HG03025 (cell line): Measurements from ENCODE around the gene DDX1.
"Not testable (repeated sequence)": the region's sequence is repeated elsewhere in the genome, so short reads cannot be mapped to it uniquely, and the experiment has no call there.

Experiments
- ATAC-seq: cut with Tn5 transposase; IDR thresholded peaks from one replicate; pipeline ENCODE4 v1.9.1; 2021; ENCODE audit warnings: mild to moderate bottlenecking, moderate library complexity; ENCODE audit not compliant: unreplicated experiment, low FRiP score

DDX1 gene

GRCh38 chr2:15594291-15595256 lies 2.9 kb downstream of the DDX1 start:
- ATAC-seq = no peak

DNA sequence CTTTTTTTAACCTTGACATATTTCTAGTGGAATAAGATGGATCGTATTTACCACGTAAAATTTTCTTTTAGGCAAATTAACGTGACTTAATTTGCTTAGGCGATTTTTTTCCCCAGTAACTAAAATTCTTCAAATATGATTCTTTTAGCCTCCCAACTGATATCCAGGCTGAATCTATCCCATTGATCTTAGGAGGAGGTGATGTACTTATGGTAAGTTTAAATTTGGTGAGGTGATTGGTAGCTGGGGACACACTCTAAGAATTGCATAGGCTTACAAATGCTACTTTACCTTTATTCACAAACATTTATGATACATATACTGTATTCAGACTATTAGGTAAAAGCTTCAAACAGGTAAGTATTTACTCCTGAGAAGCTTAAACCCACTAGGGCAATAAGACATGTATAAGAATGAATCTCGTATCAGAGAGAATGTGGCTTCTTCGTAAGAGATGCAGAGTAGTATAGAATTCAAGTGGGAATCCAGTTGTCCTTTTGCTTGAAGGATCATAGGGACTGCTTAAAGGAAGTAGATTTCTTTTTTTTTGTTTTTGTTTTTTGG lies 3.8 kb downstream of the DDX1 start:
- ATAC-seq = no peak

- ATAC-seq = no peak
Measured at GRCh38 chr2:15595936-15596335, 4.3 kb downstream of the DDX1 start.

DNA sequence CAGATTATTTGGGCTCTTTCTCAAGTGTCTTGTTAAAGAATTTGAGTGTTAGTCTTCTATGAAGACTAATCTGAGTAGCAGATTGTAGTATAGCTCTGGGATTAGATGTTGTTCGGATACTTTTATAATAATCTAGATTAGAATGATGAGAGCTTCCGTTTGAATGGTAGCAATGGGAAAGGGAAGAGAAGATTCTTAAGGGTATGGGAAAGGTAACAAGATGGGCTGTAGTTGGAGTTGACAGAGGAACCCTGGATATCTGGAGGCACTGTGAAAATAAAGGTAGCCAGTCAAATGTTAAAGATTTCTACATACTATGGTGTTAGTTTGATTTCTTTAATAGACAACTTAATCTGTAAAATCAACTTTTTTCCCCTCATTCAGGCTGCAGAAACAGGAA lies 4.7 kb downstream of the DDX1 start:
- no peak for ATAC-seq

- ATAC-seq = no peak
Measured at GRCh38 chr2:15596968-15597367, 5.3 kb downstream of the DDX1 start.

DNA sequence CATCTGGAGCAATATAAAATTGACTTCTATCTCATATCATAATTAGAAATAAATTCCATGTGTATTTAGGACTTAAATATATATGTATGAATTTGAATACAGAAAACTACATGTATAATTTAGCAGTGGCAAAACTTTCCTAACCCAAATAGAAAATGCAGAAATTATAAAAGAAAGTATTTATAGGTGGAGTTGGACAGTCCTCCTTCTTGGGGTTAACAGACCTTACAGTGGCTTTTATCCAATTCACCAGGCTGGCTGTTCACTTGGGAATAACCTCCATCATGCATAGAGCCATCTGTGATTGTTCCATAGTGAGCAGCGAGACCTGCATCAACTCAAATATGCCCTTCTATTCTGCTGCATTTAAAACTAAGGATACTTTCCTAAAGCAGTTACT lies 8.3 kb downstream of the DDX1 start:
- no peak for ATAC-seq

DNA sequence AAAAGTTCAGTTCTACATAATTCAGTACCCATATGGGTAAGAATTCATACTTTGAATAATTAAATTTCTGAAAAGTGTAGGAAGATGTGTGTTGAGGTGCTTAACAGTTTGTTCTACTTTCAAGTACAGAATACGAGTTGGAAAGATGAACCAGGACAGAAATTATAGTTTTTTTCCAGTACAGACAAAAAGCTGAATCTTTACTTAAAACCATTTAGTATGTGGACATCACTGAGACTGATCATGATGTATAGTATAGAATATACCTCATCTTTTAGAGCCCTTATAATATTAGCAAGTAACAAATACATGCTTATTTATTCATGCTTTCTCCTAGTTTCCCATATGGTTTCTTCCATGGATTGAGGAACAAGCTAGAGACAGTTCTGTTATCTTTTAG lies 10.0 kb downstream of the DDX1 start:
- no peak for ATAC-seq

DNA sequence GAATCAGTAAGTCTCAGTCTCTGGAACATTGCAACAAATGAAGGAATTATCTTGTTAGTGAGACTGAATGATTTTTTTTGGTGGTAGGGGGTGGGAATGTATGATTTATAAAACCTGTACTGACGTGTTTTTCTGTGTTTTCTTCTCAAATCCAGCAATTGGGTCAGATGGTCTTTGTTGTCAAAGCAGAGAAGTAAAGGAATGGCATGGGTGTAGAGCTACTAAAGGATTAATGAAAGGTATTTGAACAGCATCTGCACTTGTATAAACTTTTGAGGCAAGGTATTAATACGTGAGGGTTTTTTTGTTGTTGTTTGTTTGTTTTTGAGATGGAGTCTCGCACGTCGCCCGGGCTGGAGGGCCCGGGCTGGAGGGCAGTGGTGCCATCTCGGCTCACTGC lies 10.7 kb downstream of the DDX1 start:
- no peak for ATAC-seq

DNA sequence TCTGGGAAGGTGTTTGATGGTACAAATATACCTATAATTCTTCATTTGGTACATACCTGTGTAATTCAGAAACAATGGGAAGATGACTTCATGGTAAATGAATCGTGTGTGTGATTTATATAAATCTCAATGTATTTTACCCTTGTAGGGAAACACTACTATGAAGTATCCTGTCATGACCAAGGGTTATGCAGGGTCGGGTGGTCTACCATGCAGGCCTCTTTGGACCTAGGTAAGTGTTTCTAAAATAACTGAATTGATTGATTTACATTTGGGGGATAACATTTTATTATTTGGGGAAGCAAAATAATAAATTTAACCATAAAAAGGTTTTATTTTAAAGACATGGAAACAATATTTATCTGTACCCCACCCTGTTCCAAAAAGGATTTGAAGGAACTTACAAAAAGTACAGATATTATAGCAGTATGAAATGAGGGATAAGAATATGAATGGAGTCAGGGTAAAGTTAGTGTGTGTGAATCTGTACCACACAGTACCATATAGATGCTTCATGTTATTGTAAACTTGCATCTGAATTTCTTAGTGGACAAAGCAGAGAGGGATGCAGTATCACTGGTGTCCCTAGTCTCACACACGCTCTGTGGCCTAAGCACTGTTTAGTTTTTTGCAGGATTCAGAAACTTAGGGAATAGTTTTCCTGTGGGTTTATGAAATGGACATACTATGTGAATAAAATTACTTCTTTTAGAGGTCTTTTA lies 11.5 kb downstream of the DDX1 start:
- ATAC-seq = no peak

- no peak for ATAC-seq
Measured at GRCh38 chr2:15603948-15604347, 12.3 kb downstream of the DDX1 start.

GRCh38 chr2:15605721-15606120 lies 14.1 kb downstream of the DDX1 start:
- ATAC-seq = no peak

- ATAC-seq = no peak
Measured at GRCh38 chr2:15606481-15607441, 15.1 kb downstream of the DDX1 start.

DNA sequence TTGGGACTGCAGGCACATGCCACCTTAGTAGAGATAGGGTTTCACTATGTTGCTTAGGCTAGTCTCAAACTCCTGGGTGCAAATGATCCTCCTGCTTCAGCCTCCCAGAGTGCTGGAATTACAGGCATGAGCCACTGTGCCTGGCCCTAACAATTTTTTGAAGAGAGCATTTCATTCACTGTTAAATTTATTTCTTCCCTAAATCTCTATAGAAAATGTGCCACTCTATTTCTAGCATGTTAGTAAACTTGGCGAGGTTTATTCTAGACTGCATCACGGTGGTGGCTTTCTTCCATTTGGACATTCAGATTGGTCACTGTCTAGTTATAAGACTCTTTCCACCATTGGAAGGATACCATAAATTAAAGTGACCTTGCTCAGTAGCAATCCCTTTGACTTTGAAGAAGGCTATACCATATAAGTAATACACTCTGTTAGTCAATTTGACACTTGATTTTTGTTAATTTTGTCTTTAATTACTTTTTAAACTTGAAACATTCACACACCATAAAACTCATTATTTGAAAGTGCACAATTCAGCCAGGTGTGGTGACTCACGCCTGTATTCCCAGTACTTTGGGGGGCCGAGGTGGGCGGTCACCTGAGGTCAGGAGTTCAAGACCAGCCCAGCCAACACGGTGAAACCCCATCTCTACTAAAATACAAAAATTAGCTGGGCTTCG lies 16.2 kb downstream of the DDX1 start:
- no peak for ATAC-seq

DNA sequence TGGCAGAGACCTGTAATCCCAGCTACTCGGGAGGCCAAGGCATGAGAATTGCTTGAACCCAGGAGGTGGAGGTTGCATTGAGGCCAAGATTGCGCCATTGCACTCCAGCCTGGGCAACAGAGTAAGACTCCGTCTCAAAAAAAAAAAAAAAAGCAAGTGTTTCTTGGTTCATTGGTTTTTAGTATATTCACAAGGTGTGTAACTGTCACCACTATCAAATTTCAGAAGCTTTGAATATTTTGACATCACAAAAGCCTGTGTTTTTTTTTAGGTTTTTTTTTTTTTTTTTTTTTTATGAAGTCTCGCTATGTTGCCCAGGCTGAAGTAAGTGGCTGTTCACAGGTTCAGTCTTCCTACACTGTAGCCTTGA lies 16.7 kb downstream of the DDX1 start:
- no peak for ATAC-seq

DNA sequence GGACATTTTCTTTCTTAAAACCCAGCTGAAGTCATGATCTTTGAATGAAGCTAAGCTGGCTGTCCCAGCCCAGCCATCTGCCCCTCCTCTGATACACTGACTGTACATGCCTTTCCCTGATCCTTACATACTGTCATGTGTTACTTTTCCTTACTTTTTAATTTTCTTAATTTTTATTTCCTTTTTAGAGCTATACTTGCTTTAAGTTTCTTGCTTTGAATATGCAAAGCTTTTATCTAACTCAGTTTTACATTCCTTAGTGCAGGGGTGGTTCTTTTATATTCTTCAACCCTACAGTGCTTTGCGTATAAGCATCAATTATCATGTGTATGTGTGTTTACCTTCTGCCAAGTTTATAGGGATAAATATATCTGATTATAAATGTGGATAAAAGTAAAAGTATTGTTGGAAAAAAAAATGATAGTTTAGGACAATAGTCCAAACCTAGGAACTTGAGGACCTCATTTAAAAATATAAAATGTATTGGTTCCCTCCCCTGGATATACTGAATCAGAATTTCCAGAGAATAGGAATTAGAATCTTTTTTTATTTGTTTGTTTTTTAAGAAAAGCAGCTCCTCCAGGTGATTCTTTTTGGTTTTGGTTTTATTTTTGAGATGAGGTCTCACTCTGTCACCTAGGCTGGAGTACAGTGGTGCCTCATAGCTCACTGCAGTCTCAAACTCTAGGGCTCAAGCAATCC lies 17.8 kb downstream of the DDX1 start:
- ATAC-seq = no peak

DNA sequence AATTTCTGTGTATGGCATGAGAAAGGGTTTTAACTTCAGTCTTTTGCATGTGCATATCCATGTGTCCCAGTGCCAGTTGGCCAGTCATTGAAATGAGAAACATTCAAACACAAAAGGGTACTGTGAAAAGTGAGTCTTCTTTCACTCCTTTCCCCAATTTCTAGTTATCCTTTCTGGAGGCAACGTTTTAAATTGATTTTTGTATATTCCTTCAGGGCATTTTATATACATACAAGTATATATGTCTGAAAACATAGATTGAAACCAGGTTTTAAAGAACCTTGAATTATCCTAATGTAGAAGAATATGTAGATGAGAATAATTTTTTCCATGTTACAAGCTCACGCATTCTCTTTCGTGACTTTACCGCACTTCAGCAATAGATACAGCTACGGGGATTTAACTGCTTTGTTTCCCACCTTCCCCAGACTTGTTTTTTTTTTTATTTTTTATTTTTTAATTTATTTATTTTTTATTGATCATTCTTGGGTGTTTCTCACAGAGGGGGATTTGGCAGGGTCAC lies 18.8 kb downstream of the DDX1 start:
- ATAC-seq = no peak

- ATAC-seq = not testable (repeated sequence)
Measured at GRCh38 chr2:15612101-15612500, 20.4 kb downstream of the DDX1 start.

- ATAC-seq = no peak
Measured at GRCh38 chr2:15613736-15614429, 22.2 kb downstream of the DDX1 start.
